Endothelial cell of umbilical vein (primary cell): ENCODE data around the gene MSL1. TPM values are rescaled to one million over a fixed set of nuclear protein-coding genes. Genes with fewer than 3 reads are reported as not detected.

Experiments
- BruUV-seq: library from RNA; stranded (reverse); fragments of 400-500 nt; replicated peaks from 2 replicates; lab custom pipeline; 2021; lab: Mats Ljungman, UMichigan
- CTCF ChIA-PET: fragments of 300-600, 350-600 bp; sonication (Branson Sonifier 250); formaldehyde crosslinking; loops from one replicate; lab custom pipeline; 2021; ENCODE audit warnings: antibody characterized with exemption, inconsistent platforms; lab: Charles Lee
- POLR2A ChIA-PET: fragments of 300-600, 350-600 bp; sonication (Branson Sonifier 250); formaldehyde crosslinking; loops from one replicate; lab custom pipeline; 2021; ENCODE audit warnings: antibody characterized with exemption, inconsistent platforms; lab: Charles Lee
- DNase-seq: peaks from one replicate; pipeline ENCODE4 v3.0.0-alpha.2; 2011; ENCODE audit warnings: low read depth, low spot score
- FAIRE-seq: peaks from 2 replicates; lab custom pipeline; 2011; peaks lifted over from hg19 to GRCh38; lab: Jason Lieb, UNC
- H2AFZ ChIP-seq: 2 replicates; pipeline ENCODE4 v1.6.0; 2012; ENCODE audit warnings: low read depth, low read length, control low read depth, inconsistent platforms
- H3K27ac ChIP-seq: 2 replicates; pipeline ENCODE4 v1.5.1; 2011; ENCODE audit warnings: low read depth, mild to moderate bottlenecking, control low read depth, low read length, moderate library complexity; ENCODE audit not compliant: insufficient read depth
- H3K27me3 ChIP-seq, 2 experiments: 2 replicates each; pipeline versions ENCODE4 v1.6.0 to v1.6.1; 2011; ENCODE audit warnings: low read length in 2 of 2, mixed read lengths in 1 of 2; ENCODE audit not compliant: control insufficient read depth in 2 of 2, insufficient read depth in 2 of 2
- H3K36me3 ChIP-seq, 2 experiments: 2 replicates in 1 of 2; 3 replicates in 1 of 2; pipeline ENCODE4 v1.5.1; 2011; ENCODE audit warnings: low read length in 2 of 2, mild to moderate bottlenecking in 1 of 2, moderate library complexity in 1 of 2; ENCODE audit not compliant: control insufficient read depth in 2 of 2, insufficient read depth in 2 of 2; ENCODE audit errors: extremely low read depth in 1 of 2
- H3K4me1 ChIP-seq: 3 replicates; pipeline ENCODE4 v1.5.1; 2011; ENCODE audit warnings: mild to moderate bottlenecking, low read length; ENCODE audit not compliant: control insufficient read depth, insufficient read depth; ENCODE audit errors: extremely low read depth
- H3K4me2 ChIP-seq: 2 replicates; pipeline ENCODE4 v1.6.1; 2011; ENCODE audit warnings: low read length, control low read depth, mixed read lengths; ENCODE audit not compliant: insufficient read depth
- H3K4me3 ChIP-seq, 3 experiments: fragments of 200-600 bp in 1 of 3; sonication (generic), shearing (Covaris generic) in 1 of 3; replicated peaks in 1 of 3; 2 replicates each; pipeline ENCODE4 v1.5.1; 2011 to 2016; ENCODE audit warnings: control low read depth in 3 of 3, low read length in 3 of 3, mild to moderate bottlenecking in 2 of 3, inconsistent platforms in 1 of 3, low read depth in 1 of 3, moderate library complexity in 1 of 3; ENCODE audit not compliant: insufficient read depth in 1 of 3
- H3K79me2 ChIP-seq: 2 replicates; pipeline ENCODE4 v1.6.0; 2012; ENCODE audit warnings: low read length, inconsistent platforms; ENCODE audit not compliant: control insufficient read depth, insufficient read depth
- H3K9ac ChIP-seq: replicated peaks from 2 replicates; pipeline ENCODE3; 2011; ENCODE audit warnings: low read length, control low read depth; ENCODE audit not compliant: insufficient read depth; ENCODE audit errors: extremely low read depth
- H3K9me1 ChIP-seq: replicated peaks from 3 replicates; pipeline ENCODE4 v1.6.0; 2011; ENCODE audit warnings: mild to moderate bottlenecking, low read length; ENCODE audit not compliant: control insufficient read depth, insufficient read depth; ENCODE audit errors: extremely low read depth
- H3K9me3 ChIP-seq: replicated peaks from 2 replicates; pipeline ENCODE4 v1.5.1; 2012; ENCODE audit warnings: low read length, inconsistent platforms; ENCODE audit not compliant: control insufficient read depth, insufficient read depth
- H4K20me1 ChIP-seq: replicated peaks from 2 replicates; pipeline ENCODE3; 2011; ENCODE audit warnings: mild to moderate bottlenecking, low read length; ENCODE audit not compliant: control insufficient read depth, insufficient read depth; ENCODE audit errors: extremely low read depth
- CTCF ChIP-seq, 2 donors: IDR thresholded peaks; 1 replicate in 1 of 2; 2 replicates in 1 of 2; pipeline ENCODE4 v1.5.1; 2011; ENCODE audit warnings: low read length in 2 of 2, mild to moderate bottlenecking in 2 of 2, moderate library complexity in 2 of 2, control low read depth in 1 of 2, inconsistent platforms in 1 of 2, low read depth in 1 of 2; ENCODE audit not compliant: insufficient read depth in 1 of 2; ENCODE audit errors: extremely low read depth in 1 of 2
- FOS ChIP-seq: IDR thresholded peaks from 2 replicates; pipeline ENCODE4 v1.6.1; 2011; ENCODE audit warnings: mild to moderate bottlenecking, low read length, moderate library complexity, borderline replicate concordance; ENCODE audit not compliant: insufficient read depth
- dilution Hi-C: fragments of 300-500 bp; cut with MboI; formaldehyde crosslinking; loops from one replicate; pipeline ENCODE4 v1.15.0; 2019; ENCODE audit warnings: low sequenced_read_pairs; ENCODE audit not compliant: extremely low pct_ligation_motif_present
- intact Hi-C: fragments of 100-400 bp; cut with micrococcal nuclease; formaldehyde crosslinking; loops from one replicate; pipeline ENCODE4 v1.10.0; 2022
- polyA plus RNA-seq, 4 experiments: library from polyadenylated mRNA; depleted of rRNA in 3 of 4; stranded (reverse) in 3 of 4; unstranded in 1 of 4; fragments of >200 nt; gene quantifications; 2 replicates each; pipeline versions ENCODE4 v1.2.1 to v1.2.3, GENCODE V29; 2011 to 2012; ENCODE audit warnings: missing spikeins in 1 of 4
- total RNA-seq: library from RNA; stranded (reverse); gene quantifications from 2 replicates; pipeline ENCODE4 v1.2.3, GENCODE V29; 2021

Gene MSL1
- total and polyA plus RNA-seq, 2 donors (not counting 3 experiments of a cell fraction or from before 2014, with no cell fraction given): 30.9 to 95.0 TPM

GRCh38 chr17:40075201-40075941 lies 46.4 kb upstream of the MSL1 start:
- dilution Hi-C loops: no loop called here
- intact Hi-C loops: loop anchor here (1.0 kb wide), 2 partner anchors 36 to 62 kb away; no protein-coding TSS in a partner anchor

More at GRCh38 chr17:40075201-40075941, 46.4 kb upstream of the MSL1 start:
- no peaks in the 10 kb centered on the region for H4K20me1 ChIP-seq
- H3K4me1 ChIP-seq: peaks cover 13% of the 10 kb centered on the region
- peak; percentile 68 to 91 for TF ChIP-seq CTCF (IDR thresholded peaks at IDR 0.05; ENCODE audit: extremely low read depth in 1 of 2, insufficient read depth in 1 of 2, low read depth in 1 of 2, low read length in 2 of 2)
- no peak for TF ChIP-seq FOS
- CTCF ChIA-PET: interaction anchor here (0.6 to 6.8 kb wide), 29 partner anchors 10 to 1320 kb away, joined by 3 to 62 read pairs (median 9); partner anchors contain the start of genes CSF3, MED24, MSL1 and NR1D1
- H3K4me2 ChIP-seq: no peak overlapping the region
- no peaks in the 10 kb centered on the region for H3K27me3 ChIP-seq
- DNase-seq: peak; percentile 63
- H3K36me3 ChIP-seq: peaks cover 0 to 10% of the 10 kb centered on the region in 2 experiments
- H3K27ac ChIP-seq: no peak overlapping the region
- no peak overlapping the region for H3K9ac ChIP-seq
- POLR2A ChIA-PET: no interaction called here
- no peak overlapping the region for H3K4me3 ChIP-seq
- no peaks in the 10 kb centered on the region for H3K79me2 ChIP-seq
- FAIRE-seq: peak; percentile 81
- H3K9me1 ChIP-seq: no peaks in the 10 kb centered on the region
- BruUV-seq: no TSS peak
- no peaks in the 10 kb centered on the region for H3K9me3 ChIP-seq
- no peak overlapping the region for H2AFZ ChIP-seq
